22Rv1 (cell line): ENCODE results near the gene TRMT112.
A peak's percentile ranks its signal among the peaks of the same experiment; 100 is the strongest.

Experiments used
- H3K27ac ChIP-seq: fragments of 450-650 bp; 2 replicates; pipeline ENCODE4 v1.5.1; 2017
- CTCF ChIP-seq: fragments of 450-650 bp; IDR thresholded peaks from 2 replicates; pipeline ENCODE4 v1.5.1; 2017; ENCODE audit warnings: mild to moderate bottlenecking
- ZFX ChIP-seq: fragments of 450-650 bp; IDR thresholded peaks from 2 replicates; pipeline ENCODE4 v1.6.1; 2017; ENCODE audit warnings: antibody characterized with exemption, borderline replicate concordance

TRMT112 gene

GRCh38 chr11:64359712-64360445 is 42.5 kb upstream of the TRMT112 start:
- TF ChIP-seq CTCF (no peak), ZFX (no peak)
- peak overlapping the region; percentile 81 for H3K27ac ChIP-seq

GRCh38 chr11:64358907-64359711 is 41.8 kb upstream of the TRMT112 start, which contains the start of gene RPS6KA4:
TSS of gene RPS6KA4 (plus strand) at chr11:64359162. CDS start at chr11:64359236, 74 bp downstream.
- H3K27ac ChIP-seq: peak within 1 kb of the TSS; percentile 81
- TF ChIP-seq CTCF (0 out of 2 replicates have a peak, but pooled peaks have one; percentile 12), ZFX (no peak)

- H3K27ac ChIP-seq: peak overlapping the region; percentile 81
- TF ChIP-seq ZFX (no peak), CTCF (no peak)
These were observed 41.2 kb upstream of the TRMT112 start for GRCh38 chr11:64358536-64358906.

- peak overlapping the region; percentile 81 for H3K27ac ChIP-seq
- no peak for TF ChIP-seq CTCF
- no peak for TF ChIP-seq ZFX
These were observed 40.7 kb upstream of the TRMT112 start for GRCh38 chr11:64357904-64358535.

GRCh38 chr11:64357446-64357845 is 40.1 kb upstream of the TRMT112 start:
- H3K27ac ChIP-seq: no peak overlapping the region
- TF ChIP-seq CTCF (no peak), ZFX (no peak)

GRCh38 chr11:64356498-64357411 is 39.4 kb upstream of the TRMT112 start:
- 0 out of 2 replicates have a peak overlapping the region, but pooled peaks have one; percentile 17 for H3K27ac ChIP-seq
- TF ChIP-seq ZFX (no peak), CTCF (peak; percentile 88)
